Endothelial cell of umbilical vein (primary cell): Measurements from ENCODE around the gene ANGPTL2. TPM values are rescaled to one million over a fixed set of nuclear protein-coding genes. Genes with fewer than 3 reads are reported as not detected.

Experiments used
- BruUV-seq: library from RNA; stranded (reverse); fragments of 400-500 nt; replicated peaks from 2 replicates; lab custom pipeline; 2021; lab: Mats Ljungman, UMichigan
- CTCF ChIA-PET: fragments of 300-600, 350-600 bp; sonication (Branson Sonifier 250); formaldehyde crosslinking; loops from one replicate; lab custom pipeline; 2021; ENCODE audit warnings: antibody characterized with exemption, inconsistent platforms; lab: Charles Lee
- POLR2A ChIA-PET: fragments of 300-600, 350-600 bp; sonication (Branson Sonifier 250); formaldehyde crosslinking; loops from one replicate; lab custom pipeline; 2021; ENCODE audit warnings: antibody characterized with exemption, inconsistent platforms; lab: Charles Lee
- DNase-seq: peaks from one replicate; pipeline ENCODE4 v3.0.0-alpha.2; 2011; ENCODE audit warnings: low read depth, low spot score
- FAIRE-seq: peaks from 2 replicates; lab custom pipeline; 2011; peaks lifted over from hg19 to GRCh38; lab: Jason Lieb, UNC
- H2AFZ ChIP-seq: 2 replicates; pipeline ENCODE4 v1.6.0; 2012; ENCODE audit warnings: low read depth, low read length, control low read depth, inconsistent platforms
- H3K27ac ChIP-seq: 2 replicates; pipeline ENCODE4 v1.5.1; 2011; ENCODE audit warnings: low read depth, mild to moderate bottlenecking, control low read depth, low read length, moderate library complexity; ENCODE audit not compliant: insufficient read depth
- H3K27me3 ChIP-seq, 2 experiments: 2 replicates each; pipeline versions ENCODE4 v1.6.0 to v1.6.1; 2011; ENCODE audit warnings: low read length in 2 of 2, mixed read lengths in 1 of 2; ENCODE audit not compliant: control insufficient read depth in 2 of 2, insufficient read depth in 2 of 2
- H3K36me3 ChIP-seq, 2 experiments: 2 replicates in 1 of 2; 3 replicates in 1 of 2; pipeline ENCODE4 v1.5.1; 2011; ENCODE audit warnings: low read length in 2 of 2, mild to moderate bottlenecking in 1 of 2, moderate library complexity in 1 of 2; ENCODE audit not compliant: control insufficient read depth in 2 of 2, insufficient read depth in 2 of 2; ENCODE audit errors: extremely low read depth in 1 of 2
- H3K4me1 ChIP-seq: 3 replicates; pipeline ENCODE4 v1.5.1; 2011; ENCODE audit warnings: mild to moderate bottlenecking, low read length; ENCODE audit not compliant: control insufficient read depth, insufficient read depth; ENCODE audit errors: extremely low read depth
- H3K4me2 ChIP-seq: 2 replicates; pipeline ENCODE4 v1.6.1; 2011; ENCODE audit warnings: low read length, control low read depth, mixed read lengths; ENCODE audit not compliant: insufficient read depth
- H3K4me3 ChIP-seq, 3 experiments: fragments of 200-600 bp in 1 of 3; sonication (generic), shearing (Covaris generic) in 1 of 3; replicated peaks in 1 of 3; 2 replicates each; pipeline ENCODE4 v1.5.1; 2011 to 2016; ENCODE audit warnings: control low read depth in 3 of 3, low read length in 3 of 3, mild to moderate bottlenecking in 2 of 3, inconsistent platforms in 1 of 3, low read depth in 1 of 3, moderate library complexity in 1 of 3; ENCODE audit not compliant: insufficient read depth in 1 of 3
- H3K79me2 ChIP-seq: 2 replicates; pipeline ENCODE4 v1.6.0; 2012; ENCODE audit warnings: low read length, inconsistent platforms; ENCODE audit not compliant: control insufficient read depth, insufficient read depth
- H3K9ac ChIP-seq: replicated peaks from 2 replicates; pipeline ENCODE3; 2011; ENCODE audit warnings: low read length, control low read depth; ENCODE audit not compliant: insufficient read depth; ENCODE audit errors: extremely low read depth
- H3K9me1 ChIP-seq: replicated peaks from 3 replicates; pipeline ENCODE4 v1.6.0; 2011; ENCODE audit warnings: mild to moderate bottlenecking, low read length; ENCODE audit not compliant: control insufficient read depth, insufficient read depth; ENCODE audit errors: extremely low read depth
- H3K9me3 ChIP-seq: replicated peaks from 2 replicates; pipeline ENCODE4 v1.5.1; 2012; ENCODE audit warnings: low read length, inconsistent platforms; ENCODE audit not compliant: control insufficient read depth, insufficient read depth
- H4K20me1 ChIP-seq: replicated peaks from 2 replicates; pipeline ENCODE3; 2011; ENCODE audit warnings: mild to moderate bottlenecking, low read length; ENCODE audit not compliant: control insufficient read depth, insufficient read depth; ENCODE audit errors: extremely low read depth
- CTCF ChIP-seq, 2 donors: IDR thresholded peaks; 1 replicate in 1 of 2; 2 replicates in 1 of 2; pipeline ENCODE4 v1.5.1; 2011; ENCODE audit warnings: low read length in 2 of 2, mild to moderate bottlenecking in 2 of 2, moderate library complexity in 2 of 2, control low read depth in 1 of 2, inconsistent platforms in 1 of 2, low read depth in 1 of 2; ENCODE audit not compliant: insufficient read depth in 1 of 2; ENCODE audit errors: extremely low read depth in 1 of 2
- EZH2 ChIP-seq: IDR thresholded peaks from 2 replicates; pipeline ENCODE4 v1.6.1; 2012; ENCODE audit warnings: borderline replicate concordance, low read depth, mild to moderate bottlenecking, moderate library complexity, low read length, inconsistent platforms; ENCODE audit not compliant: severe bottlenecking
- FOS ChIP-seq: IDR thresholded peaks from 2 replicates; pipeline ENCODE4 v1.6.1; 2011; ENCODE audit warnings: mild to moderate bottlenecking, low read length, moderate library complexity, borderline replicate concordance; ENCODE audit not compliant: insufficient read depth
- JUN ChIP-seq: IDR thresholded peaks from 2 replicates; pipeline ENCODE4 v1.6.1; 2011; ENCODE audit warnings: borderline replicate concordance, low read depth; ENCODE audit not compliant: insufficient read length, insufficient read depth
- MAX ChIP-seq: IDR thresholded peaks from 2 replicates; pipeline ENCODE4 v1.6.1; 2011; ENCODE audit not compliant: insufficient read depth, insufficient read length
- MYC ChIP-seq: IDR thresholded peaks from one replicate; pipeline ENCODE4 v1.6.1; 2011; ENCODE audit warnings: mild to moderate bottlenecking, low read depth, low read length
- POLR2A ChIP-seq: IDR thresholded peaks from 2 replicates; pipeline ENCODE4 v1.6.1; 2012; ENCODE audit warnings: low read depth, mild to moderate bottlenecking, control low read depth, low read length
- POLR2AphosphoS5 ChIP-seq: IDR thresholded peaks from 2 replicates; pipeline ENCODE4 v1.6.1; 2012; ENCODE audit warnings: low read depth, mild to moderate bottlenecking, control low read depth, low read length, moderate library complexity; ENCODE audit not compliant: insufficient read depth
- dilution Hi-C: fragments of 300-500 bp; cut with MboI; formaldehyde crosslinking; loops from one replicate; pipeline ENCODE4 v1.15.0; 2019; ENCODE audit warnings: low sequenced_read_pairs; ENCODE audit not compliant: extremely low pct_ligation_motif_present
- intact Hi-C: fragments of 100-400 bp; cut with micrococcal nuclease; formaldehyde crosslinking; loops from one replicate; pipeline ENCODE4 v1.10.0; 2022
- polyA plus RNA-seq, 4 experiments: library from polyadenylated mRNA; depleted of rRNA in 3 of 4; stranded (reverse) in 3 of 4; unstranded in 1 of 4; fragments of >200 nt; gene quantifications; 2 replicates each; pipeline versions ENCODE4 v1.2.1 to v1.2.3, GENCODE V29; 2011 to 2012; ENCODE audit warnings: missing spikeins in 1 of 4
- total RNA-seq: library from RNA; stranded (reverse); gene quantifications from 2 replicates; pipeline ENCODE4 v1.2.3, GENCODE V29; 2021

The ANGPTL2 gene
- total and polyA plus RNA-seq, 2 donors (not counting 3 experiments of a cell fraction or from before 2014, with no cell fraction given) = 15.1 to 24.5 TPM

- no peak overlapping the region for H2AFZ ChIP-seq
- POLR2A ChIA-PET = no interaction called here
- no peaks in the 10 kb centered on the region for H3K9me1 ChIP-seq
- DNase-seq = no peak
- H3K27ac ChIP-seq = no peak overlapping the region
- H3K36me3 ChIP-seq = no peaks in the 10 kb centered on the region
- H3K4me3 ChIP-seq = no peak overlapping the region
- H3K4me2 ChIP-seq = no peak overlapping the region
- CTCF ChIA-PET = no interaction called here
- no peak overlapping the region for H3K9ac ChIP-seq
- dilution Hi-C loops (no loop called here), intact Hi-C loops (no loop called here)
- no peak for FAIRE-seq
- H3K79me2 ChIP-seq = peaks cover 3% of the 10 kb centered on the region
- H4K20me1 ChIP-seq = no peaks in the 10 kb centered on the region
- no peaks in the 10 kb centered on the region for H3K27me3 ChIP-seq
- no peaks in the 10 kb centered on the region for H3K9me3 ChIP-seq
- BruUV-seq = no TSS peak
- TF ChIP-seq MYC (no peak), FOS (no peak), JUN (no peak), MAX (no peak), CTCF (IDR thresholded peaks at IDR 0.05; ENCODE audit: extremely low read depth in 1 of 2, insufficient read depth in 1 of 2, low read depth in 1 of 2, low read length in 2 of 2) (no peak), POLR2A (no peak), EZH2 (no peak), POLR2AphosphoS5 (no peak)
- peaks cover 23% of the 10 kb centered on the region for H3K4me1 ChIP-seq
Measured at GRCh38 chr9:127117801-127118200, 4.6 kb downstream of the ANGPTL2 start.
